Measurements from ENCODE around the gene CDHR5.

CDHR5 gene

DNA sequence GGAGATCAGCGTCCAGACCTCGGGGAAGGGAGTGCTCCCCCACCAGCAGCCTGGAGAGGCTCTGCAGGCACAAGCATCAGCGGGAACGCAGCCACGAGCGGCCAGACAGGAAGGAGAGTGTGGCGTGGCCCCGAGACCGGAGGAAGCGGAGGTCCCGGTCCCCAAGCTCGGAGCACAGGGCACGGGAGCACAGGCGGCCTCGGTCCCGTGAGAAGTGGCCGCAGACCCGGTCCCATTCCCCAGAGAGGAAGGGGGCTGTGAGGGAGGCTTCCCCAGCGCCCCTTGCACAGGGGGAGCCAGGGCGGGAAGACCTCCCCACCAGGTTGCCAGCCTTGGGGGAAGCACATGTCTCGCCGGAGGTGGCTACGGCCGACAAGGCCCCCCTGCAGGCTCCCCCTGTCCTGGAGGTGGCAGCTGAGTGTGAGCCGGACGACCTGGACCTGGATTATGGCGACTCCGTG, 15.9 kb downstream of the CDHR5 start:
- DNase-seq = no peak

DNA sequence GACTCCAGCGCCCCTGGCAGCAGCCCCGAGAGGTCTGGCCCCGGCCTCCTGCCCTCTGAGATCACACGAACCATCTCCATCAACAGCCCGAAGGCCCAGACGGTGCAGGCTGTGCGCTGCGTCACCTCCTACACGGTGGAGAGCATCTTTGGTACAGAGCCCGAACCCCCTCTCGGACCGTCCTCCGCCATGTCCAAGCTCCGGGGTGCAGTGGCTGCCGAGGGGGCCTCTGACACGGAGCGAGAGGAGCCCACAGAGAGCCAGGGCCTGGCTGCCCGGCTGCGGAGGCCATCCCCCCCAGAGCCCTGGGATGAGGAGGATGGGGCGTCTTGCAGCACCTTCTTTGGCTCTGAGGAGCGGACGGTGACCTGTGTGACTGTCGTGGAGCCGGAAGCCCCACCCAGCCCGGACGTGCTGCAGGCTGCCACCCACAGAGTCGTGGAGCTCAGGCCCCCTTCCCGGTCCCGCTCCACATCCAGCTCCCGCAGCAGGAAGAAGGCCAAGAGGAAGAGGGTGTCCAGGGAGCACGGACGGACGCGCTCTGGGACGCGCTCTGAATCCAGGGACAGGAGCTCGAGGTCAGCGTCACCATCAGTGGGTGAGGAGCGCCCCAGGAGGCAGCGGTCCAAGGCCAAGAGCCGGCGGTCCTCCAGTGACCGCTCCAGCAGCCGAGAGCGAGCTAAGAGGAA, 16.6 kb downstream of the CDHR5 start:
- DNase-seq = no peak

DNA sequence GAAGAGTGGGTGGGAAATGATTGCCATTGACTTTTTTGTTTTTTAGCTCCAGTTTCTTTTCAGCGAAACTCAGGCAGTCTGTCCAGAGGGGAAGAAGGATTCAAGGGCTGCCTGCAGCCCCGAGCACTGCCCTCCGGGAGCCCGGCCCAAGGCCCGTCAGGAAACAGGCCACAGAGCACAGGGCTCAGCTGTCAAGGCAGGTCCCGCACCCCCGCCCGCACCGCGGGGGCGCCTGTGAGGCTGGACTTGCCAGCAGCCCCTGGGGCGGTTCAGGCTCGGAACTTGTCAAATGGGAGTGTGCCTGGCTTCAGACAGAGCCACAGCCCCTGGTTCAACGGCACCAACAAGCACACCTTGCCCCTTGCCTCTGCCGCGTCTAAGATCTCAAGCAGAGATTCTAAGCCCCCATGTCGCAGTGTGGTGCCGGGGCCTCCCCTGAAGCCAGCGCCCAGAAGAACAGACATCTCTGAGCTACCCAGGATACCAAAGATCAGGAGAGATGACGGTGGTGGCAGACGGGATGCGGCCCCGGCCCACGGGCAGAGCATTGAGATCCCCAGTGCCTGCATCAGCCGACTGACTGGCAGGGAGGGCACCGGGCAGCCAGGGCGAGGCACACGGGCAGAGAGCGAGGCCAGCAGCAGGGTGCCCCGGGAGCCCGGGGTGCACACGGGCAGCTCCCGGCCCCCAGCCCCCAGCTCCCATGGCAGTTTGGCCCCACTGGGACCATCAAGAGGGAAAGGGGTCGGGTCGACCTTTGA, 17.6 kb downstream of the CDHR5 start:
- DNase-seq = no peak

DNA sequence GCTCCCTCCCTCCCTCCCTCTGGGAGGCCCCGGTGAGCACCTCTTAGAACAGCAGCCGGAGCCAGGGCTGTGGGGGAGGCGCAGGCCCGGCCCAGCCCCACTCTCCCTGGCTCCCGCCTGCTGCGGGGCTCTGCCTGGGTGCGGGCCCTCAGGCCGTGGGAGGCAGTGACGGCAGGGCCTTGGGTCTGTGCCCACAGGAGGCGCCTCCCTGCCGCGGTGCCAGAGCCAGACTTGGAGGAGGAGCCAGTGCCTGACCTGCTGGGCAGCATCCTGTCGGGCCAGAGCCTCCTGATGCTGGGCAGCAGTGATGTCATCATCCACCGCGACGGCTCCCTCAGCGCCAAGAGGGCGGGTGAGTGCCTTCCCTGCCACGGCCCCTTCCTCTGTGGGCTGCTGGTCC, 18.5 kb downstream of the CDHR5 start:
- DNase-seq = peak; percentile 47

DNA sequence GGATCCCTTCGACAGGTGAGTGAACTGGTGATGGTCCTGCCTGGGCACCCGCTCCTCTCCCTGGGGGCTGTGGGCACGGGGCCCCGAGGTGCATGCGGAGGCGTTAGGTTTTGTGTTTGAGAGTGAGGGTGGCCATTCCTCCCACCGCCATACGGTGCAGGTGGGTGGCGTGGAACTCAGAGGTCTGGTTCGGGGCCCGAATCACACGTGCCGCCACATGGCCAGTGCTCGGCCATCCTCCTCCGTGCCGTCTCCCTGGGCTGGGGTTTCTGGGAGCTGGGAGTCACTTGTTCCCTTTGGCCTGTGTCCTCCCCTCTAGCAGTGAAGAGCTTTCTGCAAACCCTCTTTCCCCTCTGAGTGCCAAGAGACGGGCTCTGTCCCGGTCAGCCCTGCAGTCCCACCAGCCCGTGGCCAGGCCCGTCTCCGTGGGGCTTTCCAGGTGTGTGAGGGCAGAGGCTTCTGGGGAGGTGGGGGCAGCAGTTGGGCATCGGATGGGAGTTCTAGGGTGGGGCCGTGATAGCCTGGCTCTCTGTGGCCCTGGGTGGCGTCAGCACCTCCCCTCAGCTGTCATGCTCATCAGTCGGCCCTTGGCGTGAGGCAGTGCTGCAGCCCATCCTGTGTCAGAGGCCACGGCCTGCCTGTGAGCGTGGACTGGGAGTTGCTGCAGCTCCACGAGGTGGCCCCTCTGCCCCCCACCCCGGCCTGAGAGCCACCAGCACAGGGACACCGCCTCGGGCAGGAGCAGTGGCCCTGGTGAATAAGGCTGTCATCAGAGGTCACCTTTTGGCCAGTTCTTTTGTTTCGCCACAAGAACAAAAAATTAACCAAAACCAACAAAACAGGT, 19.2 kb downstream of the CDHR5 start:
- DNase-seq = no peak

DNA sequence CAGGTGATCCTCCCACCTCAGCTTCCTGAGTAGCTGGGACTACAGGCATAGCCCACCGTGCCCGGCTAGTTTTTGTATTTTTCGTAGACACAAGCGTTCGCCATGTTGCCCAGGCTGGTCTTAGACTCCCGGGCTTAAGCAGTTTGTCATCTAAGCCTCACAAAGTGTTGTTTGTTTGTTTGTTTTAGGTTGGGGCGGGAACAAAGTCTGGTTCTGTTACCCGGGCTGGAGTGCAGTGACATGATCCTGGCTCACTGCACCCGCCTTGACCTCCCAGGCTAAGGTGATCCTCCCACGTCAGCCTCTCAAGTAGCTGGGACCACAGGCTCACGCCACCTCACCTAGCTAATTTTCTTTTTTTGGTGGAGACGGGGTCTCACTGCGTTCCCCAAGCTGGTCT, 21.6 kb downstream of the CDHR5 start:
- no peak for DNase-seq

DNA sequence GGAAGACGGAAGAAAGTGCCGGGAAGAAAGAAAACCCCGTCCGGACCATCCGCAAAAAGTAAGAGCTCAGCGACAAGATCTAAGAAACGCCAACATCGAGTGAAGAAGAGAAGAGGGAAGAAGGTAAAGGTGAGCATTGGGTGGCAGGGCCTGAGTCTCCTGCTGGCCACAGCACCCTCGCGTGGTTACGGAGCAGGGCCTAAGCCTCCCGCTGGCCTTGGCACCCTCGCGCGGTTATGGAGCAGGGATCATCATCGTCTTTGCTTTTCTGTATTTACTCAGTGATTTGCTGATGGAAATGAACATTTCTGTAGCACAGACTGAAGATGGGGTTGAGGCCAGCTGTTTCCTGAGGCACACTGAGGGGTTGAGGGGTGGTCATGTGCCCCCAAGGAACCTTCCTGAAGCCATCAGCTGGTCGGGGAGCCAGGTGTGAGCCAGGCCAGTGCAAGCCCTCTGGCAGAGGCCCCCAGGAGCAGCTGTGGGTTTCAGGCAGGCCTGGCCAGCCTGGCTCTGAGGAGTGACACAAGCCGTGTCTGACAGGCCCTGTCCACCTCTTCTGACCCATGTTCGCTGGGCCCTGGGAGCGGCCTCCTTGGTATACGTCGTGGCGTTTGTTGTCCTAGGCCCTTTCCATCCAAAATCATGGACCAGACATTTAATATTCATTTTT, 23.0 kb downstream of the CDHR5 start:
- no peak for DNase-seq

DNA sequence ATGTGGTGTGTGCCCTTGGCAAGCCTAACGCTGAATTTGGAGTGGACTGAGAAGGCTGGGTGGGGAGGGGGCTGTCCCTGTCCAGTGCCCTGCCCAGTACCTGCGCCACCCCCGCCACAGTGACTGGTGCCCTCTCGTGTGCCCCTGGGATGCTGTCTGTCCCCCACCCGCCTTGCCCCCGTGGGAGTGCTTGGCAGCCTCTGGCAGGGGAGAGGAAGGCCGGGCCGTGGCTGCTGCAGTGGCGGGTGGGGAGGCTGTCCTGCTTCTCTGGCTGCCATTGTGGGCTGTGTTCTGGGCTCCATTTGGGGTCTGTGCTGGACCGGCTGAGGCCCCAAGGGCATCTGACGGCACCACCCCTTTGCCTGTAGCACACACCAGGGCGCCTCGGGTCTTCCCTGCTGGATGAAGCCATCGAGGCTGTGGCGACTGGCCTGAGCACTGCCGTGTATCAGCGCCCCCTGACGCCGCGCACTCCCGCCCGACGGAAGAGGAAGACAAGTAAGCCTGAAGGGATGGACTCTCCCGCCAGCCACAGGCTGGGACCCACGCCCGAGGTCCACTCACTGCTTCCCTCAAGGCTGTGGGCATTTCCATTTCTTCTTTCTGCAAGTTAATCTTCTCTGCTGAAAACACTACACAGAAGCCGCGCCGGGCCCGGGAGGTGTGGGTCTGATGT, 26.6 kb downstream of the CDHR5 start:
- no peak for DNase-seq

DNA sequence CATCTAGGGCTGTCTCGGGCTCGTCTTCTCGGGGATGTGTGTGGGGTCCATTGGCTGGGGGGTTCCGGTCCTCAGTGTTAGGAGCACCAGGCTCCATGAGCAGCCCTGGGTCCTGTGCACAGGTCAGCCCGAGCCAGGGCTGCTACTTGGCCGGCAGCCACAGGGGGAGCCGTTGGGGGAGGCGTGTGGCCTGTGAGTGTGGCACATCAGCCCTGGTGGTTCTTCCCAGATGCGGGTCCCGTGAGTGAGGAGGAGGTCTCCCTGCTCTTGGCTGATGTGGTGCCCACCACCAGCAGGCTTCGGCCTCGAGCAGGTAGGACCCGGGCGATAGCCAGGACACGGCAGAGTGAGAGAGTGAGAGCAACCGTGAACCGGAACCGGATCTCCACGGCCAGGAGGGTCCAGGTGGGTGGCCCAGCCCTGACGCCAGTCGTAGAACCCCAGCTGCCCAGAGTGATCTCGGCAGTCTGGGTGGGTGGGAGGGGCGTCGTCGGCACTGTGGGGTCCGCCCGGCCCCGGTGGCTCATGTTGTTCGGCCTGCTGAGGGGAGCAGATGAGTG, 27.5 kb downstream of the CDHR5 start:
- peak; percentile 33 for DNase-seq

DNA sequence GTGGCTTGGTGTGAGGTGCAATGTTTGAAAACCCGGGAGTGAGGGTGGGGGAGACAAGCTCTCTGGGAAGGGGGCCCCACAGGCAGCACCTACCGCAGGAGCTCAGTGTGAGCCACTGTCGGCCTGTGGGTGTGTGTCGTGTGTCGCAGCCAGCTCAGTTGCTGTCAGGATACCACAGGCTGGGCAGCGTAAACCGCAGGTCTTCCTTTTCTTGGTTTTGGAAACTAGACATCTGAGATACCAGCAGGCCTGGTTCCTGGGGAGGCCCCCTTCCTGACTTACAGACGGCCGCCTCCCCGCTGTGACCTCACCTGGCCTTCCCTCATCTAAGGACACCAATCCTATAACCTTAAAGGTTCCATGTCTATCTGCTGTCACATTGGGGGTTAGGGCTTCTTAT, 28.4 kb downstream of the CDHR5 start:
- DNase-seq = no peak

DNA sequence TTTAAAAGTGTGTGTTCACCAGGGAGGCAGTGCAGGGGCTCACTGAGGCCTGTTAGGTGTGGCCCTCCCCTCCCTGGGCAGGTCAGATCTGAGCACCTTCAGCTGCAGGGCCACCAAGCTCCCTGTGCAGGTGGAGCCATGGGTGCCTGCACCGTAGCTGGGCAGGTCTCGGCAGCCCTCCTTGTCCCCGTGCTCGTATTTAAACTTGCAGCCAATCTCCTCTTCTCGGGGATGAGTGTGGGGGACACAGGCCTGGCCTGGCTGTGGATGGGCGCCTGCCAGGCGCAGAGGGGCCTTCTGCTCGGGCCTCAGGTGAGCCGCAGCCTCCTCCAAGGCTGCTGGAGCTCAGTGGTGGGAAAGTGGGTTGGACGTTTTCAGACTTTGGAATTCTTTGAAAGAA, 29.4 kb downstream of the CDHR5 start:
- no peak for DNase-seq

DNA sequence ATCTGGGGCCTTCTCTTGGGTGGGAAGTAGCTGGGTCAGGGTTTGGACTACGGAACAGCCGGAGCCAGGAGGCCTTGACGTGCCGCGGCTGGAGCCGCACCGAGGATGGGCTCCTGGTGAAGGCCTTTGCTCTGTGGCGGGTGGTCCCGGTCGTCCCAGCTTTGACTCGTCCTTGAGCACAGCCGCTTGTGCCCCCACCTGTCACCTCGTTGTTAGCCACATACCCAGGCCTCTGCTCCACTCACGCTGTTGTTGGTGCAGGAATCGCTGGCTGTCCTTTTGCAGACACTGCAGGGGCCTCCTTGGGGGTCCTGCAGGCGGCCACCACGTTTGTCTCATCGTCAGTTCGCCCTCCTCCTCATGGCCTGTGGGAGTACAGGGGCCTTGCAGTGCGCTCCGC, 31.4 kb downstream of the CDHR5 start:
- DNase-seq = no peak

DNA sequence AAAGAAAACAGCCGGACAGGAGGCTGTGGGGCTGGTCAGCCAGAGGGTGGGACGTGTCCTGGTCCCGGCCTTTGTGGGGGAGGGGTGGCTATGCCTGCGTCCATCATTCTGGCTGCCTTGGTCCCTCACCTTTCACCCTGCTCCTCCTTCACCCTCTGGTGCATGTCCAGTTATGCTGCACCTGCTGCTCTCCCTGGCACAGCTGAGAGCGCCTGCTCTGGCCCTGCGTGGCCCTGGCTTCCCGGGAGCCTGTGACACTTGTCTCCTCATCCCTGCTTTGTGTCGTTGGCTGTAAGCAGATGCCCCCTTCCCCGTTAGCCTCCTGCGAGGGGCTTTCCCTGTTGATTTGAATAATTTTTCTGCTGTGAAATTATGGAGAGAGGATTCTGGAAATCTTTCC, 31.8 kb downstream of the CDHR5 start:
- no peak for DNase-seq

DNA sequence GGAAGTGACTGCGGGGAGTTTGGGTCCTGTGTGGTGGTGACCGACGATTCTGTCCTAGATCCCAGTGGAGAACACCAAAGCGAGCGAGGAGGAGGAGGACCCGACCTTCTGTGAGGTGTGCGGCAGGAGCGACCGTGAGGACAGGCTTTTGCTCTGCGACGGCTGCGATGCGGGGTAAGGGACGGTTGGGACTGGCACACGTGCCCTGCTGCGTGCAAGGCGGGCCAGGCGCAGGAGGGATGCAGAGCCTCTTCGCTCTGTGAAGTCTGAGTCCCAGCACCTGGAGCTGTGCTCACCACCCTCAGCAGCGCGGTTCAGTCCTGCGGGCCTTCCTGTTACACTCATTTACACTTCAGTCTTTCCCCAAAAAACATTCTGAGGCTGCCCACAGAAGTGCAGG, 32.3 kb downstream of the CDHR5 start:
- DNase-seq = no peak

DNA sequence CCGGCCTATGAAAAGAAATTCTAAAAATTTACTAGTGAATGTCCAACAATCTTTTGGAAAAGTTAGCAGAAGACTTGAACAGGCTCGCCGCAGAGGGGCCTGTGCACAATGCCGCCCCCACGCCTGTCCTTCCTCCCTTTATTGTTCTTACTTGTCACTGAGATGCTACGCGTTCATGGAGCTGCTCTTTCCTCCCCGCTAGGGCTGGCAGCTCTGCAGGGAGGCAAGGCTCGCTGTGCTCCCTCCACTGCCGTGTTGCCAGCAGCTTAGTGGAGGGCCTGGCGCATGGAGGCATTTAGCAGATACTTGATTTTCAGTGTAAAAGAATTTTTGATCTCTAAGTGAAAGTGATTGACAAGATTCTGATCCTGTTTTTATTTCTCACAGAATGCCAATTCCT, 33.8 kb downstream of the CDHR5 start:
- DNase-seq = no peak

DNA sequence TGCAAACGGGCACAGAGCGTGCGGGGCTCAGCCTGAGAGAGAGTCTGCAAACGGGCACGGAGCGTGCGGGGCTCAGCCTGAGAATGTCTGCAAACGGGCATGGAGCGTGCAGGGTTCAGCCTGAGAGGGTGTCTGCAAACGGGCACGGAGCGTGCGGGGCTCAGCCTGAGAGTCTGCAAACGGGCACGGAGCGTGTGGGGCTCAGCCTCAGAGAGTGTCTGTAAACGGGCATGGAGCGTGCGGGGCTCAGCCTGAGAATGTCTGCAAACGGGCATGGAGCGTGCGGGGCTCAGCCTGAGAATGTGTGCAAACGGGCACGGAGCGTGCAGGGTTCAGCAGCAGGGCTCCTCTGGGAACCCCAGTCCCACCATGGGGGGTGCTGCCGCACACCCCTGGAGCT, 35.0 kb downstream of the CDHR5 start:
- no peak for DNase-seq

DNA sequence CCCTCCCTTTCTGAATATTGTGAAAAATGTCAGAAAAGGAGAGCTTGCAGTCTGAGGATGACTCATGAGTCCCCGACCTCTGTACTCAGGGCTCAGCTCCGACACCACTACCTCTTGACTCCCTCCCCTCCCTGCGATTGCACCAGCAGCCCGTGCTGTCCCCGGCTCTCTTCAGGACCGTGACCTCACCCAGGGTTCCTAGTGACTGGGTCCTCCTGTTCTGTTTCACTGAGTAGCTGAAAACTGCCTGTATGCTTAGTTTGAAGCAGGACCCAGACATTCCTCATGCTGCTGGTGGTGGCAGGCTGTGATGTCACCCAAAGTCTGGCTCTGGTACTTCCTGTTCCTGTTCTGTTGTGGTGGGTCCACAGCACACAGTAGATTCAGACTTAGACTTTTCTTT, 36.8 kb downstream of the CDHR5 start:
- no peak for DNase-seq

DNA sequence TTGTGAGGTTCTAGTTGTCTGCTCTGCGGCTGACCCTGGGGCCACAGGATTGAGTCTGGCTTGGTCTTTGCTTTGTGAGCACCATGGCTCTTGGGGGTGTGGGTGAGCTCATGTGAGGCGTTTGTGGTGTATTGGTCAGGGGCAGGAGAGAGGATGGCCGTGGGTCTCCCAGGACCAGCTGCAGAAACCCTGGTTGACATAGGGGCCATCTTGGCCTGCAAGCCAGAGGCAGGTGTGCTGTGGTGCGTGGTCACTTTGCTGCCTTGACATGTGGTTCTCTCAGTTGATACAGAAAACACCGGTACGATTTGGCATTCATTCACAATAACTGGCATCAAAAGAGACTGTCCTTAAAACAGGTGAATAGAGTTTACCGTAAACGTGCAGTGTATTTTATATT, 37.2 kb downstream of the CDHR5 start:
- DNase-seq = no peak

DNA sequence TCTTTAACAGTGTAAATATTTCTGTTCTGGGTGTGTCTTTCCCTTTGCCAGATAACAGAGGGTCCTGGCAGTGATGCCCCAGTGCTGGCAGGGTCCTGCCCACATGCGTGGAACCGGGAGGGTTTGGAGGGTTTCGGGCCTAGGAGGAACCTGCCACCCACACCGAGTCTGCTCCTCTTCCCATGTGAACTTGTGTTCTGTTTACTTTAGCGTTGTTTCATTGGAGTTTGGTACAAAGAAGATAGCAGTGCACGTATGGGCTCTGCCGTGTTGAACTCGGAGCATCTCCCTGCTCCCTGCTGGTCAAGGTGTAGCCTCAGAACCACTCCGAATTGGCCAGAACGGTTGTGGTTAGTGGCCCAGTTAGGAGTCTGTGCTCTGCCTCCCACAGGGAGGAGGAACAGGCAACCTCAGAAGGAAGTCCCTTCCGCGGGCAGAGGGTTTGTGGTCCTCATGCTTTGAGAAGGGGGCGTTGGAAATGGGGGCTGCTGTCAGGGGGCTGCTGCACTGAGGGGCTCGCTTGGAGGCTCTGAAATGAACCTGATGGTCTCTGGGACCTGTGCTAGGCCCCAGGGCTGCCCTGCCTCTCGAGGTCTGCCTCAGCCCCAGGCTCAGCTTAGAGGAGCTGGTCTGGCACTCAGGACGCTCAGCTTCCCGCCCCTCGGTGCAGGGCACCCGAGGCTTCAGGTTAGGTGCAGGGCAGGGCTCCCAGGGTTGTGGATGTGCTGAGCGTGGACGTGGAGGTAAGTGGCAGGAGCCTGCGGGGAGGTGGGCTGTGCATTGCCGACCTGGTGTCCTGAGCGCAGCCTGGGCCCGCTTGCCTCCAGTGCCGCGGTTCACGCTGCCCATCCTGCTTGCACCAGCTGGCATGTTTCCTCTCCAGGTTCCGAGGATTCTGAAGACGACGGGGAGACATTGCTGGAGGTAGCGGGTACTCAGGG, 38.1 kb downstream of the CDHR5 start:
- DNase-seq = no peak

DNA sequence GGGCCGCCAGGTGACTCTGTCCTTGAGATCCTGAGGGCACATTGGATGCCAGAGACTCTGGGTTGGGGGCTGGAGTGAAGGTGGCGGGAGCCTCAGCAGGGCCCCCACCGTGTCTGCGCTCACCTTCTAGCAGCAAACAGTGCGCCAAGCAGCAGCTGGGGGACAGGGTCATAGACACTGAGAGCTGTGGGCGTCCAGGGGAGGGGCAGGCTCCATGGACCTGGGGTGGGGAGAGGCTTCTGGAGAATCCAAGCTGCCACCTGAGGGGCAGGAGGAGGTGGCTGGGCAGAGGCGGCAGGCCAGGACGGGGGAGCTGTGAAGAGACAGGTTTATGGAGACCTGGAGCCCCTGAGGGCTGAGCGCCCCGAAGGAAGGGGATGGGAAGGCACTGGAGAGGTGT, 40.5 kb downstream of the CDHR5 start:
- no peak for DNase-seq

DNA sequence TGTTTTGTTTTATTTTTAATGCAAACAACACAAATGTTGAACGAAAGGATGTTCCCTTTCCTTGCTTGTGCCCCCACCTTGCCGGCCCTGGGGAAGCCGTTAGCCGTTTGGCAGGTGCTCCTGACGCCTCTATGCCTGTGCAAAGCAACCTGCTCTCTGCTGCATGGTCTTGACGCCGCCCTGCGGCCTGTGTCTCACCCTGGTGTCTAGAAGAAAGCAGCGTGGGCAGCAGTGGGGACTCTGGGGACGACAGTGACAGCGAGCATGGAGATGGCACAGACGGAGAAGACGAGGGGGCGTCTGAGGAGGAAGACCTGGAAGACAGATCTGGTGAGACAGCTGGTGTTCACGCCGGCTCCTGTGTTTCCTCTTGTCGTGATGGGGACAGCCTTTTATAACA, 43.0 kb downstream of the CDHR5 start:
- DNase-seq = no peak
